ENCODE data around the gene PIP4K2B. TPM values are rescaled to one million over a fixed set of nuclear protein-coding genes. Genes with fewer than 3 reads are reported as not detected.

PIP4K2B gene
- total and polyA plus RNA-seq, 9 of the 15 experiments (the other 6 are each of a cell fraction or from before 2014, with no cell fraction given), result 3.7 to 29.9 (median 23.0) TPM

DNA sequence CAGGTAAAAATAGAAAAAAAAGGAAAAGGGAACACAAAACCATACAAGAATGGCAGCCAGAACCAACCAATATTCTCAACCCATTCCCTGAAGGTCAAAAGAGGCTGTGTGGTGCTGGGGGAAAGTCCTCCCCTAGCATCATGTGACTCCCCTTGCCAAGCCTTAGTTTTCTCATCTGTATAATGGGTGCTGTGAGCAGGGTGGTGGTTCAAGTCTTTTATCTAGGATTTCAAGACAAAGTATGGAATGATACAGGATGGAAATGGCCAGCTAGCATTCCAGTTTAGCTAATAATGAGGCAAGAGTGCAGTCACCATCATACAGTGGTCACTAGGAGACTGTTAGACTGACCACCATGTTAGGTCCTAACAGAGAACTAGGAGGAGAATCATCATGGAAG, 26.1 kb downstream of the PIP4K2B start (continued):
- TF ChIP-seq NFE2L1 (tag; IDR thresholded peaks at IDR 0.05; ENCODE audit: borderline replicate concordance, low read depth) (no peak), SMARCA5 (IDR thresholded peaks at IDR 0.05) (peak; percentile 18; the same call in 1 of the 2 replicates), ZNF124 (CRISPR knock-in tag; IDR thresholded peaks at IDR 0.05) (no peak), ZNF785 (CRISPR knock-in tag; IDR thresholded peaks at IDR 0.05) (no peak), HEY1 (CRISPR knock-in tag; IDR thresholded peaks at IDR 0.05; ENCODE audit: borderline replicate concordance) (no peak), JUN (IDR thresholded peaks at IDR 0.05; ENCODE audit: borderline replicate concordance, low read depth, low read length) (no peak), JUN (CRISPR knock-in tag; IDR thresholded peaks at IDR 0.05; ENCODE audit: borderline replicate concordance) (no peak), YY1 (IDR thresholded peaks at IDR 0.05; ENCODE audit: borderline replicate concordance in 1 of 3, control insufficient read depth in 1 of 3, extremely low read depth in 1 of 3, insufficient read depth in 3 of 3, insufficient read length in 1 of 3, insufficient replicate concordance in 2 of 3, low read depth in 1 of 3, low read length in 2 of 3) (no peak), ADNP (tag; IDR thresholded peaks at IDR 0.05) (peak; percentile 75), ZNF764 (CRISPR knock-in tag; IDR thresholded peaks at IDR 0.05; ENCODE audit: low read depth) (no peak), PTTG1 (tag; IDR thresholded peaks at IDR 0.05; ENCODE audit: low read depth) (no peak), MAFF (IDR thresholded peaks at IDR 0.05; ENCODE audit: low read length) (no peak), KDM1A (IDR thresholded peaks at IDR 0.05) (peak; percentile 38 to 58; a peak in 1 of 4 replicates), ZNF586 (CRISPR knock-in tag; conservative IDR thresholded peaks at IDR 0.05) (no peak), TCF7 (IDR thresholded peaks at IDR 0.05; ENCODE audit: borderline replicate concordance) (no peak), ZNF12 (CRISPR knock-in tag; IDR thresholded peaks at IDR 0.05) (no peak)
- TF ChIP-seq, protein P1, sequence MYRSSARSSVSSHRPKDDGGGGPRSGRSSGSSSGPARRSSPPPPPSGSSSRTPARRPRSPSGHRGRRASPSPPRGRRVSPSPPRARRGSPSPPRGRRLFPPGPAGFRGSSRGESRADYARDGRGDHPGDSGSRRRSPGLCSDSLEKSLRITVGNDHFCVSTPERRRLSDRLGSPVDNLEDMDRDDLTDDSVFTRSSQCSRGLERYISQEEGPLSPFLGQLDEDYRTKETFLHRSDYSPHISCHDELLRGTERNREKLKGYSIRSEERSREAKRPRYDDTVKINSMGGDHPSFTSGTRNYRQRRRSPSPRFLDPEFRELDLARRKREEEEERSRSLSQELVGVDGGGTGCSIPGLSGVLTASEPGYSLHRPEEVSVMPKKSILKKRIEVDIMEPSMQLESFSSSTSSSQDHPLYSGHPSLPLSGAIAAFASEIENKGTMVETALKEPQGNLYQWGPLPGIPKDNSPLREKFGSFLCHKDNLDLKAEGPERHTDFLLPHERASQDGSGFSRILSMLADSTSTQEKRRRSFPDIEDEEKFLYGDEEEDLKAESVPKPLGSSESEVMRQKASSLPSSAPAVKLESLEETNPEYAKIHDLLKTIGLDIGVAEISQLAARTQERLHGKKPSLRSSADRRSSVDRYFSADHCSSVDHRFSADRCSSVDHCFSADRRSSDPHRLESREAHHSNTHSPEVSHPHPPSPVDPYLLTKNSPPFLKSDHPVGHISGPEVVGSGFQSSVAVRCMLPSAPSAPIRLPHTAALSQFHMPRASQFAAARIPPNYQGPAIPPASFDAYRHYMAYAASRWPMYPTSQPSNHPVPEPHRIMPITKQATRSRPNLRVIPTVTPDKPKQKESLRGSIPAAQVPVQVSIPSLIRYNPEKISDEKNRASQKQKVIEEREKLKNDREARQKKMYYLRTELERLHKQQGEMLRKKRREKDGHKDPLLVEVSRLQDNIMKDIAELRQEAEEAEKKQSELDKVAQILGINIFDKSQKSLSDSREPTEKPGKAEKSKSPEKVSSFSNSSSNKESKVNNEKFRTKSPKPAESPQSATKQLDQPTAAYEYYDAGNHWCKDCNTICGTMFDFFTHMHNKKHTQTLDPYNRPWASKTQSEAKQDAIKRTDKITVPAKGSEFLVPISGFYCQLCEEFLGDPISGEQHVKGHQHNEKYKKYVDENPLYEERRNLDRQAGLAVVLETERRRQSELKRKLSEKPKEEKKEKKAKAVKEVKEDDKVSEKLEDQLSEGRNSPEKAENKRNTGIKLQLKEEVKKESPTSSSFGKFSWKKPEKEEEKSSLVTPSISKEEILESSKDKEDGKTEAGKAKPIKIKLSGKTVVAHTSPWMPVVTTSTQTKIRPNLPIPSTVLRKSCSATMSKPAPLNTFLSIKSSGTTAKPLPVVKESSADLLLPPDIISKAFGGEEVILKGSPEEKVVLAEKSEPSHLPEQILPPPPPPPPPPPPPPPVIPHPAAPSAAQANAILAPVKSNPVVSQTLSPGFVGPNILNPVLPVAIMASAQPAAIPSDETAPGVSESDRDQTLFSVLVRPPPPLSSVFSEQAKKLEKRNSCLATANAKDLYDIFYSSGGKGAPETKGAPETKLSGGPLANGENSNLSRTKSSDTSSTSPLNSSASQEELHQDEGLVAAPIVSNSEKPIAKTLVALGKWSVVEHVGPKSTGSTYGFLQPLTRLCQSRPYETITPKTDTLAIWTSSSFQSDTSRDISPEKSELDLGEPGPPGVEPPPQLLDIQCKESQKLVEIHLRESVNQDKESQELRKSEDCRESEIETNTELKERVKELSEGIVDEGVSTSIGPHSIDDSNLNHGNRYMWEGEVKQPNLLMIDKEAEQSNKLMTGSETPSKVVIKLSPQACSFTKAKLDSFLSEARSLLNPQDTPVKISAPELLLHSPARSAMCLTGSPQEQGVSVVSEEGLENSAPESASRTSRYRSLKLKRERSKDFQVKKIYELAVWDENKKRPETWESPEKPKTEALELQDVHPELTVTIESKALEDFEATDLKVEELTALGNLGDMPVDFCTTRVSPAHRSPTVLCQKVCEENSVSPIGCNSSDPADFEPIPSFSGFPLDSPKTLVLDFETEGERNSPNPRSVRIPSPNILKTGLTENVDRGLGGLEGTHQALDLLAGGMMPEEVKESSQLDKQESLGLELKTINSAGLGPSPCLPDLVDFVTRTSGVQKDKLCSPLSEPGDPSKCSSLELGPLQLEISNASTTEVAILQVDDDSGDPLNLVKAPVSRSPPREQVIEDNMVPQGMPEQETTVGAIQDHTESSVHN (IDR thresholded peaks at IDR 0.05; ENCODE audit: borderline replicate concordance in 1 of 2, low read depth in 1 of 2), result no peak
